Measurements from ENCODE around the gene APOA5.
"Not testable (repeated sequence)": the region's sequence is repeated elsewhere in the genome, so short reads cannot be mapped to it uniquely, and the experiment has no call there.

Gene APOA5

GRCh38 chr11:116773203-116774097, 18.2 kb downstream of the APOA5 start:
- no peak for DNase-seq (ENCODE audit: low read depth)

- DNase-seq (ENCODE audit: low read depth) = peak; percentile 89
Observed at GRCh38 chr11:116772443-116773202, 19.1 kb downstream of the APOA5 start, which contains the start of gene BUD13. Gene BUD13, minus strand, starts transcription at chr11:116772987. Its CDS starts 23 bp downstream, at chr11:116772964.

- DNase-seq (ENCODE audit: low read depth) = no peak
Observed at GRCh38 chr11:116771935-116772334, 19.7 kb downstream of the APOA5 start.

GRCh38 chr11:116762132-116762531, 29.5 kb downstream of the APOA5 start:
- DNase-seq (ENCODE audit: low read depth) = no peak

- not testable (repeated sequence) for DNase-seq (ENCODE audit: low read depth)
Observed at GRCh38 chr11:116756044-116756443, 35.6 kb downstream of the APOA5 start.

- no peak for DNase-seq (ENCODE audit: low read depth)
Observed at GRCh38 chr11:116750070-116750718, 41.5 kb downstream of the APOA5 start.

- no peak for DNase-seq (ENCODE audit: low read depth)
Observed at GRCh38 chr11:116742104-116742503, 49.6 kb downstream of the APOA5 start.

- no peak for DNase-seq (ENCODE audit: low read depth)
Observed at GRCh38 chr11:116740741-116741140, 50.9 kb downstream of the APOA5 start.
